ENCODE results near the gene CDH23.

Gene CDH23

DNA sequence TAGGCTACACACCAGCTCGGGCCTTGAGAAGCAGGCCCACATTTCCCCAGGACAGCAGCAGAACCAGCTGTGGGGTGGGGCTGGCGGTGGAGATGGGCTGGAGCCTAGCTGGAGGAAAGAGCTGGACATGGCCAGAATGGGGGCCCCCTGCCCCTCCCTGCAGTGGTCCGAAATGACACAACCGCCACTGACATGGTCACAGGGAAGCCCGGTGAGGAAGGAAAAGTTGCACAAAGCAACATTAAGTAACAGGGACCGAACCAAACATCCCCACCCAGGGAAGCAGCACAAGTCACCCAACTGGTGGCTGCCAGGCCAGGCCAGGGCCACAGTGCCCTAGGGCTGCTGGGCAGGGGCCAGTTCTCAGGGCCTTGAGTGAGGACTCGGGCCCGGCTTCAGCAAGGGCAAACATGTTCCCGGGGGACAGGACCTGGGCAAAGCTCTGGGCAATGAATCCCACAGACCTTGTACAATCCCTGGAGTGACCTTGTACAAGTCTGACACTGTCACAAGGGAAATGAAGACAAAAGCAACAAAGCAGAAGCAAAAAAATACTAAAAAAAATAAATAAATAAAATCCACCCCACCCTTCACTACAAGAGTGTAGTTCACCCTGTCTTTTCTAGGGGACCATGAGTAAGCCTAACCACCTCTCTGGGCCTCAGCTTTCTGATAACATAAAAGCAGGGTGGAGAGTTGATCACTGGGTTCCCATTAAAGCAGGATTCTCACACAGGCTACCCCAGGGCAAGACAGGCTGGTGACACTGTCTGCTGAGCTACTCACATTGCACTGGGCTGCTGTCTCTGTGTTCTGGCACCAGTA lies 421.3 kb downstream of the CDH23 start:
- Histone ChIP-seq H3K36me3 (ENCODE audit: control insufficient read depth, insufficient read depth, low read length) (peaks cover 46% of the 10 kb centered on the region), H3K27me3 (replicated peaks; ENCODE audit: control insufficient read depth, insufficient read depth, low read length) (no peaks in the 10 kb centered on the region), H3K4me3 (replicated peaks; ENCODE audit: low read depth, low read length) (no peak overlapping the region)
- DNase-seq (ENCODE audit: extremely low read depth, insufficient read length), result no peak
- TF ChIP-seq, protein P1, sequence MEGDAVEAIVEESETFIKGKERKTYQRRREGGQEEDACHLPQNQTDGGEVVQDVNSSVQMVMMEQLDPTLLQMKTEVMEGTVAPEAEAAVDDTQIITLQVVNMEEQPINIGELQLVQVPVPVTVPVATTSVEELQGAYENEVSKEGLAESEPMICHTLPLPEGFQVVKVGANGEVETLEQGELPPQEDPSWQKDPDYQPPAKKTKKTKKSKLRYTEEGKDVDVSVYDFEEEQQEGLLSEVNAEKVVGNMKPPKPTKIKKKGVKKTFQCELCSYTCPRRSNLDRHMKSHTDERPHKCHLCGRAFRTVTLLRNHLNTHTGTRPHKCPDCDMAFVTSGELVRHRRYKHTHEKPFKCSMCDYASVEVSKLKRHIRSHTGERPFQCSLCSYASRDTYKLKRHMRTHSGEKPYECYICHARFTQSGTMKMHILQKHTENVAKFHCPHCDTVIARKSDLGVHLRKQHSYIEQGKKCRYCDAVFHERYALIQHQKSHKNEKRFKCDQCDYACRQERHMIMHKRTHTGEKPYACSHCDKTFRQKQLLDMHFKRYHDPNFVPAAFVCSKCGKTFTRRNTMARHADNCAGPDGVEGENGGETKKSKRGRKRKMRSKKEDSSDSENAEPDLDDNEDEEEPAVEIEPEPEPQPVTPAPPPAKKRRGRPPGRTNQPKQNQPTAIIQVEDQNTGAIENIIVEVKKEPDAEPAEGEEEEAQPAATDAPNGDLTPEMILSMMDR (IDR thresholded peaks at IDR 0.05; ENCODE audit: insufficient read depth, low read length, poor library complexity, severe bottlenecking), result no peak

DNA sequence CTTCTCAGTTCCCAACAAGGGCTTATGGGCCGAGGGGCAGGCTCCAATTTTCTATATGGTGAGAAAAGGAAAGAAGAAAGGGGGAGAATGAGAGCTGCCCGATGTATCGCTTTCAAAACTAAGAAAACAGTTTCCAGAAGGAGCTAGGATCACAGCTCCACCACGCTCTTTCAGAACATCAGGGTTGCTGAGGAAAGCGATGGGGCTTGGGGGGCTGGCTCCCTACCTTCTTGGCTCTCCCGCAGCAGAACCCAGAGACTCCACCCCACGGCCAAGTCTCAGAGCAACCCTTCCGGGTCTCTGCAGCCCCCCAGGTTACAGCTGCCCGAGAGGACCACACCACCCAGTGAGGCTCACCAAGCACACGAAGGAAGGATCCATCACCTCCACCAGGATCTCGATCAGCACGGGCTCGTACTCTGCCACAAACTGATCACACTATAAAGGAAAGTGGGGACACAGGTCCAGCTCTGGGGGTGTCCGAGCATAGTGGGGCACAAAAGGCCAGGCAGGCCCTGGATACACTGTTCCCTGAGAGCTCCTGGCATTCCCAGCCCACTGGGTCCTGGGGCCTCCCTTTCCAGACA lies 422.0 kb downstream of the CDH23 start:
- TF ChIP-seq, protein P1 (IDR thresholded peaks at IDR 0.05; ENCODE audit: insufficient read depth, low read length, poor library complexity, severe bottlenecking), result no peak
- H3K36me3 ChIP-seq (ENCODE audit: control insufficient read depth, insufficient read depth, low read length), result peaks cover 47% of the 10 kb centered on the region
- no peak overlapping the region for H3K4me3 ChIP-seq (replicated peaks; ENCODE audit: low read depth, low read length)
- no peak for DNase-seq (ENCODE audit: extremely low read depth, insufficient read length)
- H3K27me3 ChIP-seq (replicated peaks; ENCODE audit: control insufficient read depth, insufficient read depth, low read length), result no peaks in the 10 kb centered on the region

DNA sequence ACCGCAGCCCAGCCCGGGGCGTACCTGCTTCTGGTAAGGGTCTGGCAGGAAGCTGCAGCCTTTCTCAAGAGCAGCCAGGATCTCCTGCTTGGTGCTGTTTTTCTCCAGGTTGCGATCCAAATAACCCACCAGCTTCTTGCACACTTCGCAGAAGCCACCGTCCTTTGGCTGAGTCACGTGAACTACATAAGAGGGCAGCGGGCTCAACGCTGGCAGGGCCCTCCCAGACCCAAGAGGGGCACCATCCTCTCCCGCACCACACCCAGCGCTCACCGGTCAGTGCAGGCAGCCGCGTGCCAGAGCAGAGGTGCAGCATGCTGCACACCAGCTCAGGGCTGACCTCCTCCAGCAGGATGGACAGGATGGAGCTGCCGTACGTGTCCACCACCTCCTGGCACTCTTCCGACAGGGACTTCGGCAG lies 422.7 kb downstream of the CDH23 start:
- DNase-seq (ENCODE audit: extremely low read depth, insufficient read length), result no peak
- H3K4me3 ChIP-seq (replicated peaks; ENCODE audit: low read depth, low read length), result no peak overlapping the region
- H3K36me3 ChIP-seq (ENCODE audit: control insufficient read depth, insufficient read depth, low read length), result peaks cover 47% of the 10 kb centered on the region
- no peaks in the 10 kb centered on the region for H3K27me3 ChIP-seq (replicated peaks; ENCODE audit: control insufficient read depth, insufficient read depth, low read length)
- TF ChIP-seq, protein P1 (IDR thresholded peaks at IDR 0.05; ENCODE audit: insufficient read depth, low read length, poor library complexity, severe bottlenecking), result no peak

DNA sequence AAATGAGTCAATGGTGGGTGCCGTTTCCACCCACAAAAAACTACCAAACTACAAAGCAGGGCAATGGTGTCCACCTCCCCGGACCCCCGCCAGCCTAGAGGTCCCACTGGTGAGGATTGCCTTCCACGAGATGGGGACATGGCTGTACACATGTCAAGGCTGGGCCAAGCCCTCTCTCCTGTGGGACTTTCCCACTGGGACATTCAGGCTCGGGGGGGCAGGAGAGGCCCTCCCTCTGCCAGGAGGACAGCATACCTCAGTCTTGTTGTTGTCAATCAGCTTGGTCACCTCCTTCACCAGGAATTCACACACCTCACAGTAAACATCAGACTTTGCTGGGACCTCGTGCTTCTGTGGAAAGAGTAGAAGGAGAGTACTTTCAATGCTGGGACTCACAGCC lies 423.3 kb downstream of the CDH23 start:
- TF ChIP-seq, protein P1 (IDR thresholded peaks at IDR 0.05; ENCODE audit: insufficient read depth, low read length, poor library complexity, severe bottlenecking), result no peak
- DNase-seq (ENCODE audit: extremely low read depth, insufficient read length), result no peak
- peaks cover 49% of the 10 kb centered on the region for H3K36me3 ChIP-seq (ENCODE audit: control insufficient read depth, insufficient read depth, low read length)

DNA sequence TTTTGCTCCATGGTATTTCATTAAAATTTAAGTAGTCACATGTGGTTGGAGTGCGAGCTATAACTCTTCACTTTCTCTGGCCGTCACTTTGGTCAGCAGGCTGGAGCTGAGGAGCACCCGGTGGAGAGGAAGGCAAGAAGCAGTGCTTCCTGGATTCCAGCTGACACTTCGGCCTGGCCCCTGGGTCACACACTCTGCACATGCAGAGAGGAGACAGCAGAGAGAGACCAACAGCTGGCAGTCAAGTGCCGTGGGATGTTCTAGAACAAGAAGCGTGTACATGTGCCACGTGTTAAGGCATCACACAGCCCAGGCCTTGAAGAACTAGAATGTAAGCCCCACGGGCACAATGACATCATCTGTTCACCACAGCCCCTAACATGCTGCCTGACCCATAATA lies 424.2 kb downstream of the CDH23 start:
- H3K4me3 ChIP-seq (replicated peaks; ENCODE audit: low read depth, low read length), result no peak overlapping the region
- TF ChIP-seq, protein P1 (IDR thresholded peaks at IDR 0.05; ENCODE audit: insufficient read depth, low read length, poor library complexity, severe bottlenecking), result no peak
- no peak for DNase-seq (ENCODE audit: extremely low read depth, insufficient read length)
- H3K36me3 ChIP-seq (ENCODE audit: control insufficient read depth, insufficient read depth, low read length), result peaks cover 51% of the 10 kb centered on the region
- H3K27me3 ChIP-seq (replicated peaks; ENCODE audit: control insufficient read depth, insufficient read depth, low read length), result no peaks in the 10 kb centered on the region

More for the DNA sequence above, 423.3 kb downstream of the CDH23 start:
- Histone ChIP-seq H3K27me3 (replicated peaks; ENCODE audit: control insufficient read depth, insufficient read depth, low read length) (no peaks in the 10 kb centered on the region), H3K4me3 (replicated peaks; ENCODE audit: low read depth, low read length) (no peak overlapping the region)
